GM18505 (cell line): Measurements from ENCODE around the gene GSKIP.

Experiments used
- ATAC-seq: cut with Tn5 transposase; IDR thresholded peaks from one replicate; pipeline ENCODE4 v1.9.1; 2021; ENCODE audit not compliant: unreplicated experiment
- POLR2A ChIP-seq: IDR thresholded peaks from 4 replicates; pipeline ENCODE4 v1.6.1; 2011; ENCODE audit warnings: borderline replicate concordance; ENCODE audit not compliant: insufficient read depth, insufficient read length; ENCODE audit errors: extremely low read depth

GSKIP gene

DNA sequence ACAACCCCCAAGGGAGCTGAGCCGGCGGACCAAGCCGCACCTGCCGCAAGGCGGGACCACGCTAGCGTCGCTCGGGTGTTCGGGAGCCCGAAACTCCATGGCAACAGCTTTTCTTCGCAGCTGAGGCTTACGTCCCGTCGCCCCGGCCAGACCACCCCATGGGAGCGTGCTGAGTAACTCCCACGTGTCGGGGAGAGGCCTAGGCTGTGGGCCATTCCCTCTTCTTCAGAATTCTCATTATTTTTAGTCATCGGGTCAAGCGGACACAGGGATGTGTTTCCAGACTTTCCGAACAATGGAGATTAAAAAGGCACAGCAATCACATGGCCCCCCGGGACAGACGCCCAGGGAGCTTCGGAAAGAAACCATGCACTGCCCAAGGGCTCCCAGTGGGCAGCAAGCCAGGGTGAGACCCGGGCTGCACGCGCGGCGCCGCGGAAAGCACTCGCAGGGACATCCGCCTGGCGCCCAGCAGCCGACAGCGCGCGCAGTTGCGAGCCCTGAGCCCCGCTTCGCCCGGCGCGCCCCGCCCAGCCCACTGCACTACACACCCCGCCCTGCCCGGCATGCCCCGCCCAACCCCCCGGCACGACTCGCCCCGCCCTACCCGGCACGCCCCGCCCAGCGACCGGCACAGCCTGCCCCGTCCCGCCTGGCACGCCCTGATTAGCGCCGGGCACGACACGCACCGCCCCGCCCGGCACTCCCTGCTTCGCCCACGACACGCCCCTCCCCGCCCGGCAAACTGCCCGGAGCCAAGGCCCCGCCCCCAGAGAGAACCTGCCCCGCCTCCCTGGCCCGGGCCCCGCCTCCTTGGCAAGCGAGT is 28.2 kb downstream of the GSKIP start:
- TF ChIP-seq POLR2A, result peak; percentile 64
- ATAC-seq, result peak; percentile 90

DNA sequence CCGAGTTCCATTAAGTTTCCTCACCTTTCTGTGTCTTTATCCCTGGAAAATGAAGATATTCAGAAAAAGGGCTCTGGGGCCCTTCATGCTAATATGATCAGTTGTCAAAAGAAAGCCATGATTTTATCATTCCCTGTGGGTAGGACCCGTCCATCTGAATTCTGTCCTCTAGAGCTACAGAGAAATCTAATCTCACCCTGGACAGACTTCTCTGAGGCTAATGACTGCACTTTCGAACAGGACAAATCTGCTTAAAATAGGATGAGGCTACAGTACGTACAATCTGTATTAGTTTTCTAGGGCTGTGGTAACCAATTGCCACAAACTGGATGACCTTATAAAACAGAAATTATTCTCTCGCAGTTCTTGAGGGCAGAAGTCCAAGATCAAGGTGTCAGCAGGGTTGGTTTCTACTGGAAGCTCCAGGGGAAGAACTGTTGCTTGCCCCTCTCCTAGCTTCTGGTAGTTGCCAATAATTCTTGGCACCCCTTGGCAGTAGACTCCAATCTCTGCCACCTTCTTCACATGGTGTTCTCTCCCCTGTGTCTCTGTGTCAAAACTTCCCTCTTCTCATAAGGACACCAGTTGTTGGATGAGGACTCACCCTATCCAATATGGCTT is 29.9 kb downstream of the GSKIP start:
- no peak for ATAC-seq
- no peak for TF ChIP-seq POLR2A

DNA sequence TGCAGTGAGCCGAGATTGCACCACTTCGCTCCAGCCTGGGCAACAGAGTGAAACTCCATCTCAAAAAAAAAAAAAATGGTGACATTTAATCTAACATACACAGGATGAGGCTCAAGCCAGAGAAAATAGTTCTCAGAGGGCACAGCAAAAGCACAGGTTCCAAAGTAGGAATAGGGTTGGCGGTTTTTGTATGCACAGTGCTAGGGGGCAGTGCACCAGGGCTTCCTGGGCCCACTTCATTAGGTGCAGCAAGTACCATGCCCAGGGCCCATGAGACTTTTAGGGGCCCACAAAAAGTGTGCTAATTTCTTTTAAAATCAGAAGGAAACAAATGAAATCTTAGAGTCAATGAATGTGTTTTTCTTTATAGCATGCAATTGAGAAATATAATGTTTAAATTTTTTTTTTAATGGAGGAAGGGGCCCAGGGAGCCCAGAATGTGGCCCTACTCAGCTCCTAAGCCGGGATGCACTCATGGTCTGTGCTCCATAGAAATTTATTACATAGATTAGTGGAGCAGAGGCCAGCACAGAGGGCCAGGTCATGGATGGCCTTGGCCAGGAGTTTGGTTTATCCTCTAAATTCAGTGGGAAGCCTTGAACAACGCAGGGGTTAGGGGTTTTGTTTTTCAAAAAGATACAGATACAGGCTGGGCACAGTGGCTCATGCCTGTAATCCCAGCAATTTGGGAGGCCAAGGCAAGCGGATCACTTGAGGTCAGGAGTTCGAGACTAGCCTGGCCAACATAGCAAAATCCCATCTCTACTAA is 30.9 kb downstream of the GSKIP start:
- TF ChIP-seq POLR2A, result no peak
- no peak for ATAC-seq

DNA sequence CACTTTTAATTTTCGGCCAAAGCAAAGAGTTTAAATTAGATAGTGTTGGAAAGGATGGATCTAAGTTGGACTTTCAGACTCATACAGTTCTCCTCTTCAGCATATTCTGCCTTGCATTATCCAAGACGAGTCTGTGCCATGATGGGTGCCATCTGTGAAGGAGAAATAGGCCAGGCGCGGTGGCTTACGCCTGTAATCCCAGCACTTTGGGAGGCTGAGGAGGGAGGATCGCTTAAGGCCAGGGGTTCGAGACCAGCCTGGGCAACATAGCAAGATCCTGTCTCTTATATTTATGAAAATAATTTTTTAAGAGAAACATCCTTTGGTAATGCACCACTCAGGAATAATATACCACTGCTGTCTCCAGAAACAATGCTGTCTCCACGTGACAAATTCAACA is 35.1 kb downstream of the GSKIP start:
- ATAC-seq, result no peak
- no peak for TF ChIP-seq POLR2A

DNA sequence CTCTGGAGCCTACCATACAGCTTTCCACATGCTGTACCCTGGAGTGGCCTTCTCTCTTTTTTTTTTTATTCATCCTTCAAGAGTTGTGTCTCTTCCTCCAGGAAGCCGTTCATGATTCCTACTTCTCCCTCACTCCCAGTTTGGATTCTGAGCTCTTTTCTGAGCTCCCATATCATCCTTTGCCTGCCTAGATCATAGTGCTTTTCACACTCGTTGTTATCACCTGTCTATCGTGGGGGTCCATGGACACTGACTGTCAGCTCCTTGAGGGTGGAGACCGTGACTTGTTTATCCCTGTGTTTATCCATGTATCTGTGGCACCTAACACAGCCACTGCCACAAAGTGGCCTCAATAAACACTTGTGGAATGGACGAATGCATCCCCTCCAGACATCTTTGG is 35.6 kb downstream of the GSKIP start:
- ATAC-seq, result no peak
- no peak for TF ChIP-seq POLR2A

DNA sequence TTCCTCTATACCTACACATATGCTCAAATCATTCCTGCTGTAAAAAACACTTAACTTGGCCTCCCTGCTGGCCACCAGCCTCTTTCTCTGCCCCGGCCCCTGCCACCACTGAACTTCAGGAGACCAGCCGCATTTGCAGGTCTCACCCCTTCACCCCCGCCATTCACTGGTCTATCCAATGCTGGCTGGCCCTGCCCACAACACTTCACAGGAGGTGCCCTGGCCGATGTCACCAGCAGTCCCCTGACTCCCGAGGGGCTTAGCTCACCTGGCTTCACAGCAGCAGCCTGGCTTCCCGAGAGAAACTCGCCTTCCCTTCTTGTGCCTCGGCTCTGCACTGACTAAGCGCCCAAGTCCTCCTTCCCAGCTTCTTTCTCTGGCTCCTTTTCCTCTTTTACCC is 36.1 kb downstream of the GSKIP start:
- no peak for TF ChIP-seq POLR2A
- ATAC-seq, result no peak

DNA sequence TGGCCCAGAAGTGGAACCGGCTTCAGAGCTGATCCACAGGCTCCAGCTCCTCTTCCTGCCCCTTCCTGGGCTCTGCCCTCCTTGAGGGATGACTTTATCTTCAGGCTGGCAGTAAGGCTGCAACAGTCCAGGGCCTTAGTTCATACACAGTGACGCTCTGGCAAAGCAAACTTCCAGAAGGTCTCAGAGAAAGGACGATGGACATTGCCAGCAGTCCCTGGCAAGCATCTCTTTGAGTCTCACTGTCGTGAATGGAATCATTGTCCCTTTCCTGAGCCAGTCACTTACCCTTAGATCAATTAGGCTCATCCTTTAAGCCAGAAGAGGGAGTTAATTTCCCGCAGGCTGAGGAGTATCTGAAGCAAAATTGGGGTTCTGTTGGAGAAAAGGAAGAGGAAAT is 37.2 kb downstream of the GSKIP start:
- no peak for TF ChIP-seq POLR2A
- ATAC-seq, result no peak

DNA sequence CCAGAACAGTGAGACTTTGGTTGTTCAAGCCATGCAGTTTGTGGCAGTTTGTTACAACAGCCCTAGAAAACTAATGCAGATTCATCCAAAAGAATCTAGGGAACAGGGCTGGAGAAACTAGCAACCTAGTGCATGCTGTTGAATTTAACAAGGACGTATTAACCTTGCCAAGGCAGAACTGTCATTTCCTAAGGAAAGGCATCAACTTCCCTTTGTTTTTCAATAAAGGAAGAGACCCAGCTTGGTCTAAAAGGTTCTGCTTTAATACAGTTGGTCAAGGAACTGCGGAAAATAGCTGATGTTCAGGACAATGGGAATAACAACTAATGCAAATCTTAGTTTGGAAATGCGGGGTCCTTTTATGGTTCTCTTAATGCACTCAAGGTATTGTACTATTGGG is 40.1 kb downstream of the GSKIP start:
- TF ChIP-seq POLR2A, result no peak

DNA sequence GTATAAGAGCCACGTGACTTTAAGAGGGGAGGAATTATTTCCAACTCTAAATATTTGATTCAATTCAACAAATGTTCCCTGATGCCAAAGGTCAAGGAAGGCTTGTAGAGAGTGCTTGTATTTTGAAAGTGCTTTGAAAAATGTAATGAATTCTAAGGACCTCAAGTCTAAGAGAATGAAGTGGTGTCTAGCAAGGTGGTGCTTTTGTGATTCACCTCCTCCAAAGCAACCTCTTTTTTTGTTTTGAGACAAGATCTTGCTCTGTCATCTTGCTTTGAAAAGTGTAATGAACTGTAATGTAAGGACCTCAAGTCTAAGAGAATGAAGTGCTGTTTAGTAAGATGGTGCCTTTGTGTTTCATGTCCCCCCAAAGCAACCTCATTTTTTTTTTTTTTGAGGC is 42.4 kb downstream of the GSKIP start:
- TF ChIP-seq POLR2A, result no peak
- ATAC-seq, result no peak

More for the DNA sequence above, 40.1 kb downstream of the GSKIP start:
- ATAC-seq, result no peak

DNA sequence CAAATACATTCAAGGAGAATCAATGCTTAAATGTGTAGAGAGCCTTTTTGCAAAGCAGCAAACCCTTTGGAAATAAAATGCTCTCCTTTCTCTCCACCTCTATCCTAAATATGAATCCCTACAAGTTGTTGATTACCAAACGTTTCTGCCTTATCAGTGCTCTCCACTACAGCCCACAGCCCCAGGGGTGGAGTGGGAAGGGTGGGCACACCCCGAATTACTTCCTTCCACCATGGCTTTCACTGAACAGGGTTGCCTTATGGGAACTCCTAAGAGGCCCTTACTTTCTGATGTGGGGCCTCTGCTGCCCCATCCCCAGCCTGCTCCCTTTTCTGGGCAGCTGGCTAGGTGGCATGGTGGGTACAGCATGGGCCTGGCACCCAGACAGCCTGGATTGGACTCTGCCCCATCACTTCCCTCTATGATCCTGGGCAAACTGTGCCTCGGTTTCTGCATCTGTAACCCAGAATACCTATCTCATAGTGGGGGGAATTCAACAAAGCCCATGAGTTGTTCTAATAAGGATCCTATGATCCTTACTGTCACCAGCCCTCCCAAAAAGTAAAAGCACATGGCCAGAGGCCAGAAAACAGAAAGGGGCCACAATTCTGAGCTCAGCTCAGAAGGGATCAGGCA is 44.7 kb downstream of the GSKIP start:
- TF ChIP-seq POLR2A, result no peak
- no peak for ATAC-seq

DNA sequence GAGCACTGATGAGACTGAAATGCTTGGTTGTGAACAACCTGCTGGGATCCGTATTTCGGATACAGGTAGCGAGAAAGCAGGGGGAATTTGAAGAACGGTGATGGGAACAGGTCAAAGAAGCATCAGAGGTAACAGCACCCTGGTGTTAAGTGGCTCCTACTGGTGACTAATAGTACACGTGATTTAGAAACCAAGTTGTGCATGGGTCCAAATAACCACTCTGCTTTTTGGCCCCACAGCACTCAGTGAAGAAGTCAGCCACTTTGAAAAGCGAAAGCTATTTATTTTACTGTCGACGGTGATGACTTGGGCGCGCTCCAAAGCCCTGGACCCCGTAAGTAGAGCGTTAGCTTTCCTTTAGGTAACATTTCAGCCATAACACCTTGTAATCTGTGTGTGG is 45.3 kb downstream of the GSKIP start:
- no peak for ATAC-seq
- TF ChIP-seq POLR2A, result no peak

DNA sequence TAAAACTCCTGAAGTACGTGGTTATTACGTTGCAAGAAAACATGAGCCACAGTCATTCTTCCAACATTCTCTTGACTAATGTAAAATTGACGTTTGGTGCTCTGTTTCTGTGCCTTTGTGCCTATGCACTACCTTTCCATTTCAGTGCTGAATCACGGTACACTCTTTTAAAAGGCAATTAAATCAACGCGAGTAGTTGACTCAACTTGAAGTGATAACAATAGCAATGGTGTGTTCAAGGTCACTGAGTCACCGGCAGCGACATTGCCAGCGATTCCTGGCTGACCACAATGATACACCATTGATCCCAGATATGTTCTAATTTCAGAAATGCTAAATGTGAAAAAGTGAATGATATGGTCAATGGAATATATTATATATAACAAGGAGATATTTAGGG is 46.4 kb downstream of the GSKIP start:
- ATAC-seq, result no peak

DNA sequence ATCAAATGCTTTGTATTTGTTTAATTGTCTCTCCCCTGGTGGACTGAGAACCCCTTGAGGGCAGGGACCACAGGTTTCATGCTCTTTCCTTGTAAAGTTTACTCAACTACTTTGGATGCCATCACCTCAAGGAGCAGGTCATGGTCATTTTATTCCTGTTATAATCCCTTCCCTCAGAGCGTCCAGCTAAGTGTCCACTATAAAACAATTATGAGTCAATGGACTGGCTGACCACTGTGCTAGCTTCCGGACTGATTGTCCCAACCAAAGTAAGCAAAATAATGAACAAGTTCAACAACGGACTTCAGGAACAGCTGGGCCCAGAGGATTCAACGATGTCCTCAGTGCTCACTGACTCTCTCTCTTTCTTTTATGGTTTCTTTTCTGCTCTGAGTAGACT is 46.8 kb downstream of the GSKIP start:
- no peak for ATAC-seq
- TF ChIP-seq POLR2A, result no peak

More for the DNA sequence above, 46.4 kb downstream of the GSKIP start:
- no peak for TF ChIP-seq POLR2A

DNA sequence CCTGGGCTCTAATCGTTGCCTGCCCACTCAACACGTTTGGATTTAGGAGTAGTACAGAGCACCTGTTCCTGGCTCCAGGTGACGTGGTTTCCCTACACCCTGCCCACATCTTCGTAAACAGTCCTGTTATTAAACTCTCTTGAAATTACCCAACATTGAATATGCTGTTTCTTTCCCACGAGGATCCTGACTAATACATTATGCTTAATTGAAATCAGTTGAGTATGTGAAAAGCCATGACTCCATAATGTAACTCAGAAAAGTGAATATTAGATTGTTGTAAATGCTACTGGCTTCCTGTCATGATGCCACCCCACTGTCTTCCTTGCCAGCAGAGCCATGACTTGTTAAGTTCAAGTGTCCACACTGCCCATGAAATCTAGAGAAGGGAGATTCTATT is 50.2 kb downstream of the GSKIP start:
- no peak for TF ChIP-seq POLR2A
- no peak for ATAC-seq

DNA sequence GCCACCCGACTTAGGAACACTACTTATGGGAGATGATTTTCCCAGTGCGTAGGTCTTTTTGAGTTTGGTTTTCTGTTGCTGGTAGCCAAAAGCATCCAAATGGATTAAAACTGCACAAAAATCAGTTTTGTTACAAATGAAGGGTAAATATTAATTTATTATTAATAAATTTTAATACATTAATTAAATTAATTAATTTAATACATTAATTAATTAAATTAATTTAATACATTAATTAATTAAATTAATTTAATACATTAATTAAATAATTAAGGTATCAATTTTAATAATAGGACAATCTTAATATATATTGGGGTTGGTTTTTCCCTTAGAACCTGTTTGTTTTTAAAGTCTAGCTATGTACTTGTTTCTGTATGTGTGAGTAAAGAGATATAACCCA is 52.2 kb downstream of the GSKIP start:
- no peak for ATAC-seq
- TF ChIP-seq POLR2A, result no peak
